Stimulated activated CD8-positive, alpha-beta memory T cell treated with anti-CD3 and anti-CD28 coated beads, Interleukin-7, amount 100 ng/mL, for 1 hour (primary cell): ENCODE measurements around the gene KIN.
"Not testable (repeated sequence)": the region's sequence is repeated elsewhere in the genome, so short reads cannot be mapped to it uniquely, and the experiment has no call there.

ENCODE experiments used
- DNase-seq, 2 donors: peaks; one replicate each; pipeline ENCODE4 v3.0.0-alpha.2; 2020; ENCODE audit warnings: low read depth in 2 of 2

Gene KIN

GRCh38 chr10:7722927-7723529 is 64.8 kb downstream of the KIN start:
- no peak for DNase-seq

DNA sequence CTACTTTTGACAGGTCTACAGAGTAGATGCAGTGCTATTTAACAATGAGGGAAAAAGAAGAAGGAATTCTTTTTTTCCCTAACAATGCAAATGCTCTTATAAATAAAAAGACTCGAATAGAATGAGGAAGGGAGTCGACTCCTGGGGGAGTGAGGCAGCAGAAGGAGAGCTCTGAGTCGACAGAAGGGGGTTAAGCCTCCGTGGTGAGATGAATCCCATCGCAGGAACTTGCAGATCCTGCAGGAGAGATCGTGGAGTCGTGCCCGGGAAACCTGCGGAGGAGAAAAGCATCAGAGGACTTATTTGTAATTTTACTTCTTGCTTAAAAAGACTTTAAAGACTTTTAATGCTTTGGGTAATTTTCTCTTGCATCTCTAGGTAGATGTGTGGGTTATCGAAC is 67.3 kb downstream of the KIN start:
- DNase-seq: no peak

GRCh38 chr10:7718685-7719084 is 69.1 kb downstream of the KIN start:
- DNase-seq: no peak

- no peak for DNase-seq
Measured at GRCh38 chr10:7717767-7718166, 70.0 kb downstream of the KIN start.

DNA sequence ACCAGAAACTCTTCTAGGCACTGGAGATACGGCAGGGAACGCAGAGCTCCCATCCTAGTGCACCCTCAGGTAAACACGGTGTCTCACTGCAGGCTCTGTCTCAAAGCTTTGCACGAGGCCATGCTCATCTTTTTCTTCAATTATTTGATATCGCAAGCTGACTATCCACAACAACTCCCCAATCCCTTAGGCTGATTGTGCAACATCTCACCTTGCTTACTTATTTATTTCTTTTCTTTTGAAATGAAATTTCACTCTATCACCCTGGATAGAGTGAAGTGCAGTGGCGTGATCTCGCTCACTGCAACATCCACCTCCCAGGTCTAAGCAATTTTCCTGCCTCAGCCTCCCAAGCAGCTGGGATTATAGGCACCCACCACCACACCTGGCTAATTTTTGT is 72.3 kb downstream of the KIN start:
- no peak for DNase-seq

GRCh38 chr10:7711075-7711474 is 76.7 kb downstream of the KIN start:
- not testable (repeated sequence) for DNase-seq

GRCh38 chr10:7710446-7710845 is 77.3 kb downstream of the KIN start:
- DNase-seq: no peak

- no peak for DNase-seq
Measured at GRCh38 chr10:7708832-7709231, 79.0 kb downstream of the KIN start.

DNA sequence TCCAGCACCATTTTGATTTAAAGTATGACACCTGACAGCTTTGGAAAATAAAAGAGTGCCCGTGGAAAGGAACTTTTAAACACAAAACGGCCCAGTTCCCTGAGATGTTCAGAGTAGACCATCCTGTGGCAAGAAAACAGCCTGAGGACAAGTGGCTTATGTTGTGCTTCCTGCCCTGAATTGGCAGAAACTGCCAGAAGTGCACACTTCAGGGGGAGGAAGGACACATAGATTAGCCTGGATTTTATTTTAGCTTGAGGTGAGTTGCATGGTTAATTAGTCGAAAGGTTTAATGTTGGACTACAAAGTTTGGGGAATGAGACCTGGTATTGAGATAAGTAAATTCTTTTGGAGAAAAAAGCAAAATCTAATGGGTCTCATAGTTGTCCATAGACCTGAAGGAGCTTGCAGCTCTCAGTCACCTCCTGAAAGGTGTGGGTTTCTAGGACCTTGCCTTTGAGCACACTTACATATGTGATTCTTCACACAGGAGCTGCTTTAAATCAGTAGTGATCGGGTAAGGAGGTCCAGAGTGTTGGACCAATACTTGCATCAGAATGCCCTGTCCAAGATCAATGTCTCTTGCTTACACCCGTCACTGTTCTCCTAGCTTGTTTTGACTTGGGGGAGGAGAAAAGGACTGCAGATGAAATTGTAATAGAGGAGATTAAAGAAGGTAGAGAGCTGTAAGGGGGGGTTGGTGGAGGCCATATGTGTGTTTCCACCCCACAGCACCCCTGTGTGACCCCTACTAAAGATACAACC is 79.8 kb downstream of the KIN start:
- DNase-seq: no peak

DNA sequence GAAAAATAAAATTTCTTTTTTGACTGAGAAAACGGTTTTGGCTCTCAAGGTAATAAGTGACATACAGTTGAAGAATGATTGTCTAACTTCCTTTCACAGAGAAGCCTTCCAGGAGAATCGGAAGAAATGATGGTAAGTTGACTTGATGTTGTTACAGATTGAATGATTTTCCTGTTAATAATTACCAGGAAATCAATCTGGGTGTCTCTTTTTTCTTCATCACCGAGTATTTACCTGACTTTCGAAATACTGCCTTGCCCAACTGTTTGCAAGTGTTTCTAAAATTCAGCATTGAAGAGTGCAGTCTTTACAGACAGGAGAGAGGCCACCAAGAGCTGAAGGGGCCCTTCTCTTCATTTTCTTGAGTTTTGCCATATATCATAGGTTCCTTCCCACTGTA is 80.7 kb downstream of the KIN start:
- DNase-seq: no peak

GRCh38 chr10:7706534-7707073 is 81.2 kb downstream of the KIN start:
- DNase-seq: no peak

GRCh38 chr10:7705341-7705740 is 82.5 kb downstream of the KIN start:
- DNase-seq: no peak

DNA sequence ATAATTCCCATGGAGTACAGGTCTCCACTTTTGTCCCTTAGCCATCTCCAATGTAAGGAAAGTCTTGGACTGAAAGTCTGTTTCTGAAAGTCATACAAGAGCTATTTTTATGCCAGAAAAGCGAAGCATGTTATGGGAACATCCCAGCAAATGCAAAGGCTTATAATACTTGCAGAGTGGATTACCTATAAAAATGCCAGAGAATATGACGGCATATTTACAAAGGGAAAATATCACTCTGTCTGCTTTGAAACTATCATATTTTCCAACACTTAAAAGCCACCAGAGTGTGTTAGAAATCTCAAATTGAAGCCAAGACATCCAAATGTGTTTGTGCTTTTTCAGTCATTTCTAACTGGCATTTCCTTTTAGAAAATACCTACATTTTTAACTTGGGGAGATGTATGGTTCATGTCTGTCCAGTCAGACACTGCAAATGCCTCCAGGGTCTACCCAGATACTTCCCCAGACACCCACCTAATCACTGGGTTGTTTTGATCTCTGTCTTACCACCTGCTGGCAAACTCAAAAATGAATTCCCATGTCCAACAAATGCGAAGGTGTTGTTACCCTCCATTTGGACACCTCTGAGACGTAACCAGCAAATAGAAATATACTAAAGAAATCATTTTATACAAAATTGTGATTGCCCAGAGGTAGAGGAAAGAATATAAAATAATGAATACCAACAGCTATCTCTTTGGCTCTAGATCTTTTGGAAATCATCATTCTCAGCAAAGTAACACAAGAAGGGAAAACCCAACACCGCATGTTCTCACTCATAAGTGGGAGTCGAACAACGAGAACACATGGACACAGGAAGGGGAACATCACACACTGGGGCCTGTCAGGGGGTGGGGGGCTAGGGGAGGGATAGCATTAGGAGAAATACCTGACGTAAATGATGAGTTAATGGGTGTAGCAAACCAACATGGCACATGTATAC is 83.4 kb downstream of the KIN start:
- no peak for DNase-seq

- DNase-seq: no peak
Measured at GRCh38 chr10:7703140-7703539, 84.7 kb downstream of the KIN start, which contains the start of gene ITIH2. Gene ITIH2 (plus strand): TSS chr10:7703316. CDS start chr10:7703435, 119 bp downstream.

GRCh38 chr10:7702288-7702812 is 85.4 kb downstream of the KIN start:
- no peak for DNase-seq

GRCh38 chr10:7701158-7701742 is 86.5 kb downstream of the KIN start:
- DNase-seq: no peak
